Measurements from ENCODE around the gene CNTNAP2. TPM values are rescaled to one million over a fixed set of nuclear protein-coding genes. Genes with fewer than 3 reads are reported as not detected.

The CNTNAP2 gene
- total and polyA plus RNA-seq, 2 of the 13 experiments (the other 11 are each of a cell fraction or from before 2014, with no cell fraction given): 0.40 to 0.42 TPM

GRCh38 chr7:146345251-146345650, 228.7 kb downstream of the CNTNAP2 start:
- H3K36me3 ChIP-seq (replicated peaks in 1 of 2; ENCODE audit: control insufficient read depth in 1 of 2, insufficient read depth in 2 of 2, low read length in 2 of 2): no peaks in the 10 kb centered on the region
- no peak for ATAC-seq
- FAIRE-seq: no peak
- H3K9ac ChIP-seq (ENCODE audit: insufficient read depth, low read depth, low read length): no peak overlapping the region
- H3K4me1 ChIP-seq (ENCODE audit: insufficient read depth, low read length): no peaks in the 10 kb centered on the region
- ChIA-PET CTCF (ENCODE audit: low intra/inter-chr PET ratio, low total read pairs) (no interaction called here), POLR2A (no interaction called here)
- H3K9me3 ChIP-seq (ENCODE audit: low read length): peaks cover 15% of the 10 kb centered on the region; the same call in 1 of the 2 replicates
- no peaks in the 10 kb centered on the region for H3K79me2 ChIP-seq (ENCODE audit: insufficient read depth, low read length)
- no peak overlapping the region for H2AFZ ChIP-seq (ENCODE audit: low read length)
- H4K20me1 ChIP-seq (ENCODE audit: insufficient read depth, low read length): no peaks in the 10 kb centered on the region
- H3K27ac ChIP-seq (ENCODE audit: extremely low read length, insufficient read depth, low read length): no peak overlapping the region
- intact Hi-C loops (cut with micrococcal nuclease; ENCODE audit: unreplicated experiment) (no loop called here), in situ Hi-C loops (cut with HindIII; ENCODE audit: extremely low pct_ligation_motif_present, low pct_unique_long_range_greater_than_20kb) (no loop called here)
- no peak overlapping the region for H3K4me2 ChIP-seq (ENCODE audit: low read depth, low read length)
- no peak overlapping the region for H3K4me3 ChIP-seq (replicated peaks in 1 of 3; ENCODE audit: insufficient read depth in 1 of 3, low read depth in 2 of 3, low read length in 3 of 3)
- no peaks in the 10 kb centered on the region; a peak in 1 of 5 replicates for H3K27me3 ChIP-seq (ENCODE audit: control insufficient read depth in 1 of 2, insufficient read depth in 2 of 2, low read length in 2 of 2)
- no peak for DNase-seq (ENCODE audit: low spot score)
- no TSS peak for BruUV-seq (replicated peaks)
- no peak for TF ChIP-seq PRDM4 (CRISPR knock-in tag; IDR thresholded peaks at IDR 0.05; ENCODE audit: borderline replicate concordance)
- WGBS (ENCODE audit: low lambda C conversion rate): 11% methylated on average over 6 of the region's 6 CpGs

DNA sequence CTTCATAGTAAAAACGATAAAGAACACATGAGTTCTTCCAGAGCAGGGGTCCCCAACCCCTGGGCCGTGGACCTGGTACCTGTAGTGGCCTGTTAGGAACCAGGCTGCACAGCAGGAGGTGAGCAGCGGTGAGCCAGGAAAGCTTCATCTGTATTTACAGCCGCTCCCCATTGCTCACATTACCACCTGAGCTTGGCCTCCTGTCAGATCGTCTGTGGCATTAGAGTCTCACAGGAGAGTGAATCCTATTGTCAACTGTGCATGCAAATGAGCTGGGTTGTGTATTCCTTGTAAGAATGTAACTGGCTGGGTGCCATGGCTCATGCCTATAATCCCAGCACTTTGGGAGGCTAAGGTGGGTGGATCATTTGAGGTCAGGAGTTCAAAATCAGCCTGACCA, 229.5 kb downstream of the CNTNAP2 start:
- BruUV-seq (replicated peaks): no TSS peak
- ATAC-seq: no peak
- FAIRE-seq: no peak
- ChIA-PET POLR2A (no interaction called here), CTCF (ENCODE audit: low intra/inter-chr PET ratio, low total read pairs) (no interaction called here)
- no peaks in the 10 kb centered on the region for H4K20me1 ChIP-seq (ENCODE audit: insufficient read depth, low read length)
- H3K4me1 ChIP-seq (ENCODE audit: insufficient read depth, low read length): no peaks in the 10 kb centered on the region
- H3K9ac ChIP-seq (ENCODE audit: insufficient read depth, low read depth, low read length): no peak overlapping the region
- no peak overlapping the region for H3K27ac ChIP-seq (ENCODE audit: extremely low read length, insufficient read depth, low read length)
- H3K79me2 ChIP-seq (ENCODE audit: insufficient read depth, low read length): no peaks in the 10 kb centered on the region
- intact Hi-C loops (cut with micrococcal nuclease; ENCODE audit: unreplicated experiment): no loop called here
- H2AFZ ChIP-seq (ENCODE audit: low read length): no peak overlapping the region
- no peak for TF ChIP-seq HMG20B (CRISPR knock-in tag; conservative IDR thresholded peaks at IDR 0.05)
- TF ChIP-seq MAZ (IDR thresholded peaks at IDR 0.05; ENCODE audit: borderline replicate concordance, low read depth, low read length): no peak
- TF ChIP-seq MAZ (CRISPR knock-in tag; IDR thresholded peaks at IDR 0.05; ENCODE audit: low read depth): no peak
- TF ChIP-seq, protein P1, sequence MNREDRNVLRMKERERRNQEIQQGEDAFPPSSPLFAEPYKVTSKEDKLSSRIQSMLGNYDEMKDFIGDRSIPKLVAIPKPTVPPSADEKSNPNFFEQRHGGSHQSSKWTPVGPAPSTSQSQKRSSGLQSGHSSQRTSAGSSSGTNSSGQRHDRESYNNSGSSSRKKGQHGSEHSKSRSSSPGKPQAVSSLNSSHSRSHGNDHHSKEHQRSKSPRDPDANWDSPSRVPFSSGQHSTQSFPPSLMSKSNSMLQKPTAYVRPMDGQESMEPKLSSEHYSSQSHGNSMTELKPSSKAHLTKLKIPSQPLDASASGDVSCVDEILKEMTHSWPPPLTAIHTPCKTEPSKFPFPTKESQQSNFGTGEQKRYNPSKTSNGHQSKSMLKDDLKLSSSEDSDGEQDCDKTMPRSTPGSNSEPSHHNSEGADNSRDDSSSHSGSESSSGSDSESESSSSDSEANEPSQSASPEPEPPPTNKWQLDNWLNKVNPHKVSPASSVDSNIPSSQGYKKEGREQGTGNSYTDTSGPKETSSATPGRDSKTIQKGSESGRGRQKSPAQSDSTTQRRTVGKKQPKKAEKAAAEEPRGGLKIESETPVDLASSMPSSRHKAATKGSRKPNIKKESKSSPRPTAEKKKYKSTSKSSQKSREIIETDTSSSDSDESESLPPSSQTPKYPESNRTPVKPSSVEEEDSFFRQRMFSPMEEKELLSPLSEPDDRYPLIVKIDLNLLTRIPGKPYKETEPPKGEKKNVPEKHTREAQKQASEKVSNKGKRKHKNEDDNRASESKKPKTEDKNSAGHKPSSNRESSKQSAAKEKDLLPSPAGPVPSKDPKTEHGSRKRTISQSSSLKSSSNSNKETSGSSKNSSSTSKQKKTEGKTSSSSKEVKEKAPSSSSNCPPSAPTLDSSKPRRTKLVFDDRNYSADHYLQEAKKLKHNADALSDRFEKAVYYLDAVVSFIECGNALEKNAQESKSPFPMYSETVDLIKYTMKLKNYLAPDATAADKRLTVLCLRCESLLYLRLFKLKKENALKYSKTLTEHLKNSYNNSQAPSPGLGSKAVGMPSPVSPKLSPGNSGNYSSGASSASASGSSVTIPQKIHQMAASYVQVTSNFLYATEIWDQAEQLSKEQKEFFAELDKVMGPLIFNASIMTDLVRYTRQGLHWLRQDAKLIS (CRISPR knock-in tag; IDR thresholded peaks at IDR 0.05): no peak
- no peak for TF ChIP-seq ZNF30 (CRISPR knock-in tag; IDR thresholded peaks at IDR 0.05)
- TF ChIP-seq ZNF260 (CRISPR knock-in tag; IDR thresholded peaks at IDR 0.05; ENCODE audit: borderline replicate concordance, low read depth): no peak
- no peak for TF ChIP-seq MIXL1 (CRISPR knock-in tag; IDR thresholded peaks at IDR 0.05)
- DNase-seq (ENCODE audit: low spot score): no peak
- in situ Hi-C loops (cut with HindIII; ENCODE audit: extremely low pct_ligation_motif_present, low pct_unique_long_range_greater_than_20kb): no loop called here
- no peak overlapping the region for H3K4me2 ChIP-seq (ENCODE audit: low read depth, low read length)
- no peak overlapping the region for H3K4me3 ChIP-seq (replicated peaks in 1 of 3; ENCODE audit: insufficient read depth in 1 of 3, low read depth in 2 of 3, low read length in 3 of 3)
- H3K9me3 ChIP-seq (ENCODE audit: low read length): peaks cover 15% of the 10 kb centered on the region; the same call in 1 of the 2 replicates
- WGBS (ENCODE audit: low lambda C conversion rate): 0% methylated on average over 4 of the region's 5 CpGs
- H3K36me3 ChIP-seq (replicated peaks in 1 of 2; ENCODE audit: control insufficient read depth in 1 of 2, insufficient read depth in 2 of 2, low read length in 2 of 2): no peaks in the 10 kb centered on the region
- H3K27me3 ChIP-seq (ENCODE audit: control insufficient read depth in 1 of 2, insufficient read depth in 2 of 2, low read length in 2 of 2): no peaks in the 10 kb centered on the region; a peak in 1 of 5 replicates
